ENCODE results near the gene PTBP1. TPM values are rescaled to one million over a fixed set of nuclear protein-coding genes. Genes with fewer than 3 reads are reported as not detected.

The PTBP1 gene
- total and polyA plus RNA-seq, 2 donors (not counting 3 experiments of a cell fraction or from before 2014, with no cell fraction given) = 382 to 623 TPM

- TF ChIP-seq GATA2 (IDR thresholded peaks at IDR 0.05; ENCODE audit: insufficient read depth, insufficient read length, low read depth, low read length) (no peak), POLR2AphosphoS5 (IDR thresholded peaks at IDR 0.05; ENCODE audit: insufficient read depth, low read depth, low read length) (no peak), MYC (IDR thresholded peaks at IDR 0.05; ENCODE audit: low read depth, low read length) (no peak), EZH2 (IDR thresholded peaks at IDR 0.05; ENCODE audit: borderline replicate concordance, low read depth, low read length, severe bottlenecking) (no peak), JUN (IDR thresholded peaks at IDR 0.05; ENCODE audit: borderline replicate concordance, insufficient read depth, insufficient read length, low read depth) (no peak)
- TF ChIP-seq, protein P1, sequence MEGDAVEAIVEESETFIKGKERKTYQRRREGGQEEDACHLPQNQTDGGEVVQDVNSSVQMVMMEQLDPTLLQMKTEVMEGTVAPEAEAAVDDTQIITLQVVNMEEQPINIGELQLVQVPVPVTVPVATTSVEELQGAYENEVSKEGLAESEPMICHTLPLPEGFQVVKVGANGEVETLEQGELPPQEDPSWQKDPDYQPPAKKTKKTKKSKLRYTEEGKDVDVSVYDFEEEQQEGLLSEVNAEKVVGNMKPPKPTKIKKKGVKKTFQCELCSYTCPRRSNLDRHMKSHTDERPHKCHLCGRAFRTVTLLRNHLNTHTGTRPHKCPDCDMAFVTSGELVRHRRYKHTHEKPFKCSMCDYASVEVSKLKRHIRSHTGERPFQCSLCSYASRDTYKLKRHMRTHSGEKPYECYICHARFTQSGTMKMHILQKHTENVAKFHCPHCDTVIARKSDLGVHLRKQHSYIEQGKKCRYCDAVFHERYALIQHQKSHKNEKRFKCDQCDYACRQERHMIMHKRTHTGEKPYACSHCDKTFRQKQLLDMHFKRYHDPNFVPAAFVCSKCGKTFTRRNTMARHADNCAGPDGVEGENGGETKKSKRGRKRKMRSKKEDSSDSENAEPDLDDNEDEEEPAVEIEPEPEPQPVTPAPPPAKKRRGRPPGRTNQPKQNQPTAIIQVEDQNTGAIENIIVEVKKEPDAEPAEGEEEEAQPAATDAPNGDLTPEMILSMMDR (IDR thresholded peaks at IDR 0.05; ENCODE audit: extremely low read depth in 1 of 2, insufficient read depth in 1 of 2, low read depth in 1 of 2, low read length in 2 of 2) = no peak
- TF ChIP-seq, protein P2, sequence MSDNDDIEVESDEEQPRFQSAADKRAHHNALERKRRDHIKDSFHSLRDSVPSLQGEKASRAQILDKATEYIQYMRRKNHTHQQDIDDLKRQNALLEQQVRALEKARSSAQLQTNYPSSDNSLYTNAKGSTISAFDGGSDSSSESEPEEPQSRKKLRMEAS (IDR thresholded peaks at IDR 0.05; ENCODE audit: insufficient read depth, insufficient read length) = no peak
- H3K9me1 ChIP-seq (replicated peaks; ENCODE audit: control insufficient read depth, extremely low read depth, insufficient read depth, low read length) = no peaks in the 10 kb centered on the region
- no peak overlapping the region for H3K27ac ChIP-seq (ENCODE audit: insufficient read depth, low read depth, low read length)
- peaks cover 28 to 30% of the 10 kb centered on the region in 2 experiments for H3K36me3 ChIP-seq (ENCODE audit: control insufficient read depth in 2 of 2, extremely low read depth in 1 of 2, insufficient read depth in 2 of 2, low read length in 2 of 2)
- dilution Hi-C loops (cut with MboI; ENCODE audit: extremely low pct_ligation_motif_present, low sequenced_read_pairs) (no loop called here), intact Hi-C loops (cut with micrococcal nuclease) (no loop called here)
- ChIA-PET POLR2A (no interaction called here), CTCF (no interaction called here)
- no peak overlapping the region for H3K9ac ChIP-seq (replicated peaks; ENCODE audit: extremely low read depth, insufficient read depth, low read length)
- H2AFZ ChIP-seq (ENCODE audit: low read depth, low read length) = no peak overlapping the region
- no peaks in the 10 kb centered on the region for H3K27me3 ChIP-seq (ENCODE audit: control insufficient read depth in 2 of 2, insufficient read depth in 2 of 2, low read length in 2 of 2)
- no peak for DNase-seq (ENCODE audit: low read depth, low spot score)
- H4K20me1 ChIP-seq (replicated peaks; ENCODE audit: control insufficient read depth, extremely low read depth, insufficient read depth, low read length) = peaks cover 3% of the 10 kb centered on the region
- no peak for FAIRE-seq
- BruUV-seq (replicated peaks) = no TSS peak
- H3K4me3 ChIP-seq (replicated peaks in 1 of 3; ENCODE audit: insufficient read depth in 1 of 3, low read depth in 1 of 3, low read length in 3 of 3) = no peak overlapping the region
- no peaks in the 10 kb centered on the region for H3K9me3 ChIP-seq (replicated peaks; ENCODE audit: control insufficient read depth, insufficient read depth, low read length)
- H3K4me1 ChIP-seq (ENCODE audit: control insufficient read depth, extremely low read depth, insufficient read depth, low read length) = no peaks in the 10 kb centered on the region
- peaks cover 20% of the 10 kb centered on the region for H3K79me2 ChIP-seq (ENCODE audit: control insufficient read depth, insufficient read depth, low read length)
- H3K4me2 ChIP-seq (ENCODE audit: insufficient read depth, low read length) = no peak overlapping the region
Observed at GRCh38 chr19:812747-813218, 15.5 kb downstream of the PTBP1 start.

Measured in endothelial cell of umbilical vein (primary cell).